CD4-positive, alpha-beta memory T cell (primary cell): Measurements from ENCODE around the gene CCDC85B. TPM values are rescaled to one million over a fixed set of nuclear protein-coding genes. Genes with fewer than 3 reads are reported as not detected.

ENCODE experiments used
- CTCF ChIA-PET: fragments of 350-600 bp; sonication (Branson Sonifier 250); formaldehyde crosslinking; loops from one replicate; lab custom pipeline; 2021; ENCODE audit warnings: inconsistent platforms; ENCODE audit not compliant: partially characterized antibody; lab: Charles Lee
- POLR2A ChIA-PET: fragments of 350-600 bp; sonication (Branson Sonifier 250); formaldehyde crosslinking; loops from one replicate; lab custom pipeline; 2021; ENCODE audit not compliant: partially characterized antibody; lab: Charles Lee
- DNase-seq, 5 donors: peaks; one replicate each; pipeline versions ENCODE4 v3.0.0 to v3.0.0-alpha.2; 2020 to 2022; ENCODE audit warnings: mixed read lengths in 1 of 5
- H3K27ac ChIP-seq: one replicate; pipeline ENCODE4 v1.7.0; 2013; ENCODE audit warnings: low read depth, low read length
- H3K27me3 ChIP-seq: 2 replicates; pipeline ENCODE4 v1.7.0; 2013; ENCODE audit warnings: mild to moderate bottlenecking, low read length, moderate library complexity; ENCODE audit not compliant: insufficient read depth
- H3K36me3 ChIP-seq: 2 replicates; pipeline ENCODE4 v1.7.0; 2013; ENCODE audit warnings: mild to moderate bottlenecking, low read length, moderate library complexity; ENCODE audit not compliant: insufficient read depth
- H3K4me1 ChIP-seq: 2 replicates; pipeline ENCODE4 v1.7.0; 2013; ENCODE audit warnings: mild to moderate bottlenecking, low read length, moderate library complexity; ENCODE audit not compliant: insufficient read depth
- H3K4me3 ChIP-seq, 2 donors: one replicate each; pipeline ENCODE4 v1.7.0; 2013; ENCODE audit warnings: low read length in 2 of 2, mild to moderate bottlenecking in 1 of 2
- H3K9me3 ChIP-seq, 2 donors: one replicate each; pipeline ENCODE4 v1.7.0; 2013; ENCODE audit warnings: low read length in 2 of 2, control low read depth in 1 of 2; ENCODE audit not compliant: control insufficient read depth in 1 of 2
- H3K27ac Mint-ChIP-seq, 7 donors: one replicate each; pipeline ENCODE4 v1.8.0; 2020 to 2021; ENCODE audit warnings: mixed read lengths in 7 of 7, mild to moderate bottlenecking in 6 of 7, inconsistent platforms in 3 of 7, moderate library complexity in 3 of 7
- H3K27me3 Mint-ChIP-seq, 2 donors: one replicate each; pipeline ENCODE4 v1.8.0; 2020 to 2021; ENCODE audit warnings: mixed read lengths in 2 of 2
- H3K36me3 Mint-ChIP-seq, 2 donors: one replicate each; pipeline ENCODE4 v1.8.0; 2020 to 2021; ENCODE audit warnings: mixed read lengths in 2 of 2, inconsistent platforms in 1 of 2, mild to moderate bottlenecking in 1 of 2
- H3K4me1 Mint-ChIP-seq, 4 donors: one replicate each; pipeline ENCODE4 v1.8.0; 2020 to 2021; ENCODE audit warnings: mixed read lengths in 4 of 4, mild to moderate bottlenecking in 1 of 4
- H3K4me3 Mint-ChIP-seq, 8 donors: one replicate each; pipeline ENCODE4 v1.8.0; 2020 to 2021; ENCODE audit warnings: mixed read lengths in 8 of 8, mild to moderate bottlenecking in 7 of 8, moderate library complexity in 6 of 8, inconsistent platforms in 3 of 8
- H3K9me3 Mint-ChIP-seq, 8 donors: one replicate each; pipeline ENCODE4 v1.8.0; 2020 to 2021; ENCODE audit warnings: mixed read lengths in 8 of 8, mild to moderate bottlenecking in 5 of 8, inconsistent platforms in 3 of 8, moderate library complexity in 1 of 8
- intact Hi-C: fragments of 100-400 bp; cut with micrococcal nuclease; formaldehyde crosslinking; loops from one replicate; pipeline ENCODE4 v1.15.1; 2023
- polyA plus RNA-seq, 2 donors: library from polyadenylated mRNA; unstranded; fragments of 300-500 nt; fragmentation: Illumina TruSeq; gene quantifications; one replicate each; pipeline ENCODE4 v1.2.3, GENCODE V29; 2021
- total RNA-seq, 2 experiments: library from RNA; stranded (reverse); gene quantifications; one replicate each; pipeline ENCODE4 v1.2.3, GENCODE V29; 2021

CCDC85B gene
- total and polyA plus RNA-seq, 4 experiments from 2014 or later: 22.9 to 68.3 (median 42.5) TPM

GRCh38 chr11:65921033-65921555 is 30.6 kb downstream of the CCDC85B start:
- Mint-ChIP-seq H3K27me3 (no peaks in the 10 kb centered on the region), H3K4me1 (peaks cover 12 to 47% (median 31%) of the 10 kb centered on the region in 4 donors), H3K36me3 (peaks cover 15 to 31% of the 10 kb centered on the region in 2 donors), H3K4me3 (peak overlapping the region; percentile 68 to 95 (median 92)), H3K9me3 (peaks cover 0 to 4% (median 0%) of the 10 kb centered on the region in 8 donors), H3K27ac (peak overlapping the region in 1 of 7 donors; percentile 56)
- Histone ChIP-seq H3K36me3 (peaks cover 12% of the 10 kb centered on the region), H3K4me3 (peak overlapping the region in 1 of 2 donors; percentile 89), H3K27ac (peak overlapping the region; percentile 83), H3K9me3 (no peaks in the 10 kb centered on the region), H3K4me1 (peaks cover 48% of the 10 kb centered on the region), H3K27me3 (no peaks in the 10 kb centered on the region)
- ChIA-PET POLR2A (interaction anchor here (2.5 to 14.1 kb wide), 6 partner anchors 8 to 61 kb away, joined by 7 to 320 read pairs (median 38); partner anchors contain the start of genes CCDC85B, CFL1, FIBP and FOSL1), CTCF (interaction anchor here (0.7 to 3.5 kb wide), 3 partner anchors 12 to 36 kb away, joined by 3 to 18 read pairs (median 9); partner anchors contain the start of gene FIBP)
- DNase-seq: no peak
- intact Hi-C loops: no loop called here

DNA sequence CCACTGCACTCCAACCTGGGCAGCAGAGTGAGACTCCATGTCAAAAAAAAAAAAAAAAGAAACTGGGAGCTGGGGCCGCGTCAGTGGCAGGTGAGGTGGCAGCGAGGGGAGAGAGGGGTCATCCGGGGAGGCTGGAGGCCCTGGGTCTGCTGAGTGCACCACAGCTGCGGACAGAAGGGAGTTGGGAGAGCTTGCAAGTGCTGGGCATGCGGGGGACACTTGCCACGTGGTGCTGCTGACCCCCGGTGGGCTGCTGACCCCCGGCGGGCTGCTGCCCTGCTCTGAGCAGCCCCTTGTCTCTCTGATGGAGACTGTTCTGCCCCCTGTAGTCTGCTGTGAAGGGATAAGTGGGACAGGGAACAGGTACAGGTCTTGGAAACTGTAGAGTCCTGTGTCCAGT is 31.4 kb downstream of the CCDC85B start:
- Histone ChIP-seq H3K4me3 (no peak overlapping the region), H3K27me3 (no peaks in the 10 kb centered on the region), H3K27ac (no peak overlapping the region), H3K9me3 (no peaks in the 10 kb centered on the region), H3K36me3 (peaks cover 12% of the 10 kb centered on the region), H3K4me1 (peaks cover 40% of the 10 kb centered on the region)
- Mint-ChIP-seq H3K36me3 (peaks cover 15 to 28% of the 10 kb centered on the region in 2 donors), H3K4me1 (peaks cover 9 to 42% (median 25%) of the 10 kb centered on the region in 4 donors), H3K27me3 (no peaks in the 10 kb centered on the region), H3K27ac (peak overlapping the region in 4 of 7 donors; percentile 0 to 48 (median 30)), H3K4me3 (peak overlapping the region in 5 of 8 donors; percentile 9 to 56 (median 46)), H3K9me3 (peaks cover 0 to 4% (median 0%) of the 10 kb centered on the region in 8 donors)
- ChIA-PET CTCF (interaction anchor here (0.7 to 3.5 kb wide), 3 partner anchors 11 to 37 kb away, joined by 3 to 18 read pairs (median 9); partner anchors contain the start of gene FIBP), POLR2A (interaction anchor here (0.7 to 14.1 kb wide), 6 partner anchors 22 to 346 kb away, joined by 3 to 320 read pairs (median 23); partner anchors contain the start of genes CCDC85B, CFL1, EHBP1L1 and FIBP)
- DNase-seq: no peak
- intact Hi-C loops: no loop called here

DNA sequence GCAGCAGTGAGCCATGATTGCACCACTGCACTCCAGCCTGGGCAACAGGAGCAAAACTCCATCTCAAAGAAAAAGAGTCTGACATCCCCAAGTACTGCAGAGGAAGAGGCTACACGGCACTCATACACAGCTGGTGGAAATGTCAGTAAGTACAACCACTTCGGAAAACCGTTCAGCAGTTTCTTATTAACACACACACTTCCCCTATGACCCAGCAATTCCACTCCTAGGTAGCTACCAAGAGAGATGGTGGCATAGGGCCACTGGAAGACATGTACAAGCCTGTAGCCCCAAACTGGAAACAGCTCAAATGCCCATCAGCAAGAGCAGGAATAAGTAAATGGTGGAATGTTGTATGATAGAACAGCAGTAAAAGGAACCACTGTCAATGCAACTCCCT is 32.1 kb downstream of the CCDC85B start:
- Mint-ChIP-seq H3K9me3 (peaks cover 0 to 4% (median 0%) of the 10 kb centered on the region in 8 donors), H3K27ac (peak overlapping the region in 4 of 7 donors; percentile 11 to 56 (median 30)), H3K4me3 (peak overlapping the region in 7 of 8 donors; percentile 9 to 54 (median 24)), H3K36me3 (peaks cover 15 to 28% of the 10 kb centered on the region in 2 donors), H3K27me3 (no peaks in the 10 kb centered on the region), H3K4me1 (peaks cover 9 to 42% (median 26%) of the 10 kb centered on the region in 4 donors)
- intact Hi-C loops: no loop called here
- POLR2A ChIA-PET: interaction anchor here (0.7 to 14.1 kb wide), 4 partner anchors 22 to 347 kb away, joined by 3 to 320 read pairs (median 6); partner anchors contain the start of genes CCDC85B, EHBP1L1, FIBP and FOSL1
- H3K9me3 ChIP-seq: no peaks in the 10 kb centered on the region
- no peak overlapping the region for H3K27ac ChIP-seq
- peaks cover 40% of the 10 kb centered on the region for H3K4me1 ChIP-seq
- no peaks in the 10 kb centered on the region for H3K27me3 ChIP-seq
- DNase-seq: no peak
- H3K4me3 ChIP-seq: no peak overlapping the region
- peaks cover 12% of the 10 kb centered on the region for H3K36me3 ChIP-seq
- CTCF ChIA-PET: interaction anchor here (1.0 to 3.5 kb wide), 3 partner anchors 34 to 63 kb away, joined by 4 to 18 read pairs (median 6); partner anchors contain the start of genes FIBP and MUS81

DNA sequence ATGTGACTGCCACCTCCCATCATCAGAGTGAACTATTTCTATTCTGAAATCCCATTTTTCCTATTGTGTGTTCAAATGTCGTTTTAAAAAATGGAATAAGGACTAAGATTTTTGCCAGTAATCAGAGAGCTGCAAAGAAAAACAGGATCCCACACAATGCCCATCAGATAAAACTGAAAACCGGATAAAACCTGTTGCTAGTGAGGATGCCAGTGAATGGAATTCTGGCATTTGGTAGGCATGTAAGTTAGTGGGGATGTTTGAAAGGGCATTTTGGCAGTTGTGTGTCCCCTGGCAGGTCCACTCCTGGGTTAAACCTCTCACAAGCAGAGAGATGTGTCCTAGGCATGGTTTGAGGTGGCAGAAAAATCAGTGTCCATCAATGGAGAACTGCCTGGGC is 34.9 kb downstream of the CCDC85B start:
- DNase-seq: no peak
- intact Hi-C loops: no loop called here
- no peak overlapping the region for H3K4me3 Mint-ChIP-seq
- peaks cover 0 to 4% (median 0%) of the 10 kb centered on the region in 8 donors for H3K9me3 Mint-ChIP-seq
- no peaks in the 10 kb centered on the region for H3K9me3 ChIP-seq
- peak overlapping the region in 3 of 7 donors; percentile 13 to 57 (median 31) for H3K27ac Mint-ChIP-seq
- H3K27me3 Mint-ChIP-seq: no peaks in the 10 kb centered on the region
- POLR2A ChIA-PET: interaction anchor here (0.9 to 14.1 kb wide), 2 partner anchors 24 to 36 kb away, joined by 3 to 320 read pairs; partner anchors contain the start of genes CCDC85B and FIBP
- CTCF ChIA-PET: no interaction called here
- no peak overlapping the region for H3K27ac ChIP-seq
- peaks cover 12% of the 10 kb centered on the region for H3K36me3 ChIP-seq
- peaks cover 21 to 44% (median 31%) of the 10 kb centered on the region in 4 donors for H3K4me1 Mint-ChIP-seq
- peaks cover 45% of the 10 kb centered on the region for H3K4me1 ChIP-seq
- no peak overlapping the region for H3K4me3 ChIP-seq
- H3K27me3 ChIP-seq: no peaks in the 10 kb centered on the region
- H3K36me3 Mint-ChIP-seq: peaks cover 15% of the 10 kb centered on the region in 2 donors

GRCh38 chr11:65927904-65928397 is 37.5 kb downstream of the CCDC85B start:
- peak overlapping the region; percentile 72 for H3K27ac ChIP-seq
- no peaks in the 10 kb centered on the region for H3K9me3 Mint-ChIP-seq
- peak overlapping the region; percentile 30 to 66 for H3K4me3 ChIP-seq
- no peaks in the 10 kb centered on the region for H3K27me3 ChIP-seq
- H3K4me1 Mint-ChIP-seq: peaks cover 18 to 34% (median 25%) of the 10 kb centered on the region in 4 donors
- H3K4me3 Mint-ChIP-seq: peak overlapping the region; percentile 73 to 90 (median 82)
- peak; percentile 77 to 91 (median 79) for DNase-seq
- peaks cover 1% of the 10 kb centered on the region for H3K36me3 ChIP-seq
- intact Hi-C loops: loop anchor here (1.0 to 2.0 kb wide), 5 partner anchors 9 to 75 kb away; partner anchors contain the start of genes BANF1, C11orf68, CCDC85B and DRAP1
- peak overlapping the region; percentile 84 to 98 (median 95) for H3K27ac Mint-ChIP-seq
- no peaks in the 10 kb centered on the region for H3K9me3 ChIP-seq
- CTCF ChIA-PET: interaction anchor here (0.9 to 2.9 kb wide), 7 partner anchors 31 to 95 kb away, joined by 3 to 21 read pairs (median 7); partner anchors contain the start of genes CCDC85B and FIBP
- POLR2A ChIA-PET: interaction anchor here (0.6 to 14.1 kb wide), 14 partner anchors 9 to 334 kb away, joined by 3 to 320 read pairs (median 5); partner anchors contain the start of genes BANF1, C11orf68, CCDC85B and DRAP1
- peaks cover 4 to 5% of the 10 kb centered on the region in 2 donors for H3K36me3 Mint-ChIP-seq
- H3K27me3 Mint-ChIP-seq: no peaks in the 10 kb centered on the region
- peaks cover 24% of the 10 kb centered on the region for H3K4me1 ChIP-seq

DNA sequence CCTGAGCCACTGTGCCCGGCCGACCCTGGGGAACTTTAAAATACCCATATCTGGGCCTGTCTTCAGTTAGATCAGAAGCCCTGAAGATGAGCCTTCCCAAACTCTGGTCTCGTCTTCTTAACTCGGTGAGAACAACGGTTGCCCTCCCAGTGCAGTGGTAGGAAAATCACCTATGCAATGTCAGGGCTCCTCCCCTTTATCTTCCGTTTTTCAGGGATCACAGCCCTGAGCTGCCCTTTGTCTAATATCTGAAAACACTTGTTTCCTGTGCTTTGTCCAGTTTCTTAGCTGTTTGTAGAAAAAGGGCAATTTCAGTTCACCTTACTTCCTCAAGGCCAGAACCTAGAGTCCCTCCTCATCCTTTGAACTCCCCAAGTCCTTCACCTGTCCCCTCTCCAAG is 38.2 kb downstream of the CCDC85B start:
- Mint-ChIP-seq H3K4me1 (peaks cover 17 to 29% (median 22%) of the 10 kb centered on the region in 4 donors), H3K27ac (peak overlapping the region; percentile 84 to 98 (median 95)), H3K4me3 (peak overlapping the region; percentile 15 to 90 (median 80)), H3K9me3 (no peaks in the 10 kb centered on the region), H3K27me3 (no peaks in the 10 kb centered on the region), H3K36me3 (no peaks in the 10 kb centered on the region)
- no peaks in the 10 kb centered on the region for H3K9me3 ChIP-seq
- peak overlapping the region; percentile 72 for H3K27ac ChIP-seq
- POLR2A ChIA-PET: interaction anchor here (1.1 to 14.1 kb wide), 9 partner anchors 10 to 74 kb away, joined by 4 to 320 read pairs (median 6); partner anchors contain the start of genes BANF1, C11orf68, CCDC85B and DRAP1
- H3K4me3 ChIP-seq: peak overlapping the region in 1 of 2 donors; percentile 66
- H3K36me3 ChIP-seq: no peaks in the 10 kb centered on the region
- no peaks in the 10 kb centered on the region for H3K27me3 ChIP-seq
- peaks cover 24% of the 10 kb centered on the region for H3K4me1 ChIP-seq
- DNase-seq: no peak
- CTCF ChIA-PET: interaction anchor here (0.6 to 2.9 kb wide), 6 partner anchors 30 to 100 kb away, joined by 3 to 21 read pairs (median 7); partner anchors contain the start of genes CCDC85B and FIBP
- intact Hi-C loops: loop anchor here (1.0 to 2.0 kb wide), 5 partner anchors 9 to 74 kb away; partner anchors contain the start of genes BANF1, C11orf68, CCDC85B and DRAP1
